Measurements from ENCODE around the gene RERG. TPM values are rescaled to one million over a fixed set of nuclear protein-coding genes. Genes with fewer than 3 reads are reported as not detected.
A peak's percentile ranks its signal among the peaks of the same experiment; 100 is the strongest.

The RERG gene, protein sequence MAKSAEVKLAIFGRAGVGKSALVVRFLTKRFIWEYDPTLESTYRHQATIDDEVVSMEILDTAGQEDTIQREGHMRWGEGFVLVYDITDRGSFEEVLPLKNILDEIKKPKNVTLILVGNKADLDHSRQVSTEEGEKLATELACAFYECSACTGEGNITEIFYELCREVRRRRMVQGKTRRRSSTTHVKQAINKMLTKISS
- total RNA-seq (2021; fragmentation: NEBNext Ultra II Directional; extraction: Animal tissue kit (Norgen Biotek cat#: 25700)) = not detected
- long read RNA-seq = 0 reads

- Mint-ChIP-seq H3K4me1 (ENCODE audit: low read depth) (no peaks in the 10 kb centered on the region), H3K36me3 (ENCODE audit: low read depth) (no peaks in the 10 kb centered on the region), H3K27ac (no peak within 1 kb of the TSS), H3K27me3 (ENCODE audit: insufficient read depth) (peaks cover 10% of the 10 kb centered on the region; the same call in 1 of the 2 replicates), H3K9me3 (no peaks in the 10 kb centered on the region), H3K4me3 (peak within 1 kb of the TSS; percentile 25; the same call in 1 of the 2 replicates)
- TF ChIP-seq, protein P1, sequence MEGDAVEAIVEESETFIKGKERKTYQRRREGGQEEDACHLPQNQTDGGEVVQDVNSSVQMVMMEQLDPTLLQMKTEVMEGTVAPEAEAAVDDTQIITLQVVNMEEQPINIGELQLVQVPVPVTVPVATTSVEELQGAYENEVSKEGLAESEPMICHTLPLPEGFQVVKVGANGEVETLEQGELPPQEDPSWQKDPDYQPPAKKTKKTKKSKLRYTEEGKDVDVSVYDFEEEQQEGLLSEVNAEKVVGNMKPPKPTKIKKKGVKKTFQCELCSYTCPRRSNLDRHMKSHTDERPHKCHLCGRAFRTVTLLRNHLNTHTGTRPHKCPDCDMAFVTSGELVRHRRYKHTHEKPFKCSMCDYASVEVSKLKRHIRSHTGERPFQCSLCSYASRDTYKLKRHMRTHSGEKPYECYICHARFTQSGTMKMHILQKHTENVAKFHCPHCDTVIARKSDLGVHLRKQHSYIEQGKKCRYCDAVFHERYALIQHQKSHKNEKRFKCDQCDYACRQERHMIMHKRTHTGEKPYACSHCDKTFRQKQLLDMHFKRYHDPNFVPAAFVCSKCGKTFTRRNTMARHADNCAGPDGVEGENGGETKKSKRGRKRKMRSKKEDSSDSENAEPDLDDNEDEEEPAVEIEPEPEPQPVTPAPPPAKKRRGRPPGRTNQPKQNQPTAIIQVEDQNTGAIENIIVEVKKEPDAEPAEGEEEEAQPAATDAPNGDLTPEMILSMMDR (IDR thresholded peaks at IDR 0.05) = peak; percentile 91
- DNase-seq = peak; percentile 39
Measured at GRCh38 chr12:15220915-15221885, at the start of gene RERG. Gene RERG (minus strand): TSS chr12:15221417. CDS start chr12:15217489, 3,928 bp downstream.

- TF ChIP-seq, protein P1 (IDR thresholded peaks at IDR 0.05) = no peak
- Mint-ChIP-seq H3K27ac (no peak overlapping the region), H3K27me3 (ENCODE audit: insufficient read depth) (no peaks in the 10 kb centered on the region; the same call in none of the 2 replicates), H3K9me3 (no peaks in the 10 kb centered on the region), H3K4me1 (ENCODE audit: low read depth) (no peaks in the 10 kb centered on the region), H3K4me3 (no peak overlapping the region), H3K36me3 (ENCODE audit: low read depth) (no peaks in the 10 kb centered on the region)
- DNase-seq = no peak
Measured at GRCh38 chr12:15270591-15270990, 49.4 kb upstream of the RERG start.

GRCh38 chr12:15268927-15269552 lies 47.8 kb upstream of the RERG start:
- Mint-ChIP-seq H3K4me1 (ENCODE audit: low read depth) (no peaks in the 10 kb centered on the region), H3K27ac (no peak overlapping the region), H3K27me3 (ENCODE audit: insufficient read depth) (no peaks in the 10 kb centered on the region; the same call in none of the 2 replicates), H3K4me3 (no peak overlapping the region), H3K36me3 (ENCODE audit: low read depth) (no peaks in the 10 kb centered on the region), H3K9me3 (no peaks in the 10 kb centered on the region)
- TF ChIP-seq, protein P1 (IDR thresholded peaks at IDR 0.05) = peak; percentile 94
- peak; percentile 75 for DNase-seq

DNA sequence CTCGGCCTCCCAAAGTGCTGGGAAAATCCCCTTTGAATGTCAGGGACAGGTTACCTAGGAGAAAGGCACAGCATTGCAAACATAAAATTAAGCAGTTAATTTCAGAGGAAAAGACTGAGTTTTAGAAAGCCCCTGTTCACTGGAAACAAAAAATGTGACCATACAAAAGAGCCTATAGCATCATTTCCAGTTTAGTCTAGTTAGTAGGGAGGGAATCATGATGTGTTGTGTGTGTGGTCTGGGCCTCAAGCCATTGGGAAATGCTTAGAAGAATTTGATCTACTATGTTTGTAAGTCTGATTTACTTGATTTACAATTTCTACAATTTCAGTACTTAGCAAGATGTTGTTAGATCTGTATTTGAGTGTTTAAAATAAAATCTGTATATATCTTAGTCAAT lies 47.1 kb upstream of the RERG start:
- Mint-ChIP-seq H3K27ac (no peak overlapping the region), H3K4me3 (no peak overlapping the region), H3K27me3 (ENCODE audit: insufficient read depth) (no peaks in the 10 kb centered on the region; the same call in none of the 2 replicates), H3K36me3 (ENCODE audit: low read depth) (no peaks in the 10 kb centered on the region), H3K4me1 (ENCODE audit: low read depth) (no peaks in the 10 kb centered on the region), H3K9me3 (no peaks in the 10 kb centered on the region)
- no peak for DNase-seq
- TF ChIP-seq, protein P1 (IDR thresholded peaks at IDR 0.05) = no peak

GRCh38 chr12:15265875-15266274 lies 44.7 kb upstream of the RERG start:
- H3K27ac Mint-ChIP-seq = no peak overlapping the region
- H3K27me3 Mint-ChIP-seq (ENCODE audit: insufficient read depth) = no peaks in the 10 kb centered on the region; the same call in 1 of the 2 replicates
- no peaks in the 10 kb centered on the region for H3K4me1 Mint-ChIP-seq (ENCODE audit: low read depth)
- no peaks in the 10 kb centered on the region for H3K36me3 Mint-ChIP-seq (ENCODE audit: low read depth)
- no peak overlapping the region for H3K4me3 Mint-ChIP-seq
- H3K9me3 Mint-ChIP-seq = no peaks in the 10 kb centered on the region
- TF ChIP-seq, protein P1 (IDR thresholded peaks at IDR 0.05) = no peak
- no peak for DNase-seq
